Activated CD8-positive, alpha-beta memory T cell treated with anti-CD3 and anti-CD28 coated beads for 48 hours (primary cell): ENCODE data around the gene PPP2R5D.
A peak's percentile ranks its signal among the peaks of the same experiment; 100 is the strongest.
"Not testable (repeated sequence)": the region's sequence is repeated elsewhere in the genome, so short reads cannot be mapped to it uniquely, and the experiment has no call there.

Source experiments
- DNase-seq, 3 experiments: peaks; one replicate each; pipeline ENCODE4 v3.0.0-alpha.2; 2020; ENCODE audit warnings: low read depth in 2 of 3, low spot score in 2 of 3

The PPP2R5D gene

GRCh38 chr6:42984001-42984923, at the start of gene PPP2R5D:
Gene PPP2R5D, plus strand, starts transcription at chr6:42984570. Its CDS starts 108 bp downstream, at chr6:42984678.
- DNase-seq = peak; percentile 63 to 89 (median 84)

DNA sequence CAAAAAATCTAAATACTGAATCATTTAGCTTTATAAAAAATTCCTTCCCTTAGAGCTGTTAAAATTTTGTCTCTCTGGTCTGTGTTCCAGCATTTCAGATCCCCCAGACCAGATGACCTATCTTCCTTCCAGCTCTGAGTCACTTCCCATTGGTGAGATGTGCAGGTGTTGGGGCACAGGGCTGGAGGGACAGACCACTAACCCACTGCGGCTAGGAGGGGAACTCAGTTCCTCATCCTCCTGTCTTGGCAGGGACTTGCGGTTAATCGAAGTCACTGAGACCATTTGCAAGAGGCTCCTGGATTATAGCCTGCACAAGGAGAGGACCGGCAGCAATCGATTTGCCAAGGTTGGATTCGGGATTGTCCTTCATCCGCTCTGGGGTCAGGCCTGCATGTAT, 49.0 kb upstream of the PPP2R5D start:
- DNase-seq = no peak

DNA sequence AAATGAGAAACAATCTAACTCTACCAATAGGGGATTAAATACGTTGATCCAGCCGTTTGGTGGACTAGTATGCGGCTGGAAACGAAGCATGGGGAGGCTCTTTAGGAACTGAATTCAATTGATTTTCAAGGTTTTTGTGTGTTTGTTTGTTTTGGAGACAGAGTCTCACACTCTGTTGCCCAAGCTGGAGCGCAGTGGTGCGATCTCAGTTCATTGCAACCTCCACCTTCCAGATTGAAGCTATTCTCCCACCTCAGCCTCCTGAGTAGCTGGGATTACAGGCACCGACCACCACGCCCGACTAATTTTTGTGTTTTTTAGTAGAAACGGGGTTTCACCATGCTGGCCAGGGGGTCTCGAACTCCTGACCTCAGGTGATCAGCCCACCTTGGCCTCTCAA, 48.0 kb upstream of the PPP2R5D start:
- DNase-seq = no peak

DNA sequence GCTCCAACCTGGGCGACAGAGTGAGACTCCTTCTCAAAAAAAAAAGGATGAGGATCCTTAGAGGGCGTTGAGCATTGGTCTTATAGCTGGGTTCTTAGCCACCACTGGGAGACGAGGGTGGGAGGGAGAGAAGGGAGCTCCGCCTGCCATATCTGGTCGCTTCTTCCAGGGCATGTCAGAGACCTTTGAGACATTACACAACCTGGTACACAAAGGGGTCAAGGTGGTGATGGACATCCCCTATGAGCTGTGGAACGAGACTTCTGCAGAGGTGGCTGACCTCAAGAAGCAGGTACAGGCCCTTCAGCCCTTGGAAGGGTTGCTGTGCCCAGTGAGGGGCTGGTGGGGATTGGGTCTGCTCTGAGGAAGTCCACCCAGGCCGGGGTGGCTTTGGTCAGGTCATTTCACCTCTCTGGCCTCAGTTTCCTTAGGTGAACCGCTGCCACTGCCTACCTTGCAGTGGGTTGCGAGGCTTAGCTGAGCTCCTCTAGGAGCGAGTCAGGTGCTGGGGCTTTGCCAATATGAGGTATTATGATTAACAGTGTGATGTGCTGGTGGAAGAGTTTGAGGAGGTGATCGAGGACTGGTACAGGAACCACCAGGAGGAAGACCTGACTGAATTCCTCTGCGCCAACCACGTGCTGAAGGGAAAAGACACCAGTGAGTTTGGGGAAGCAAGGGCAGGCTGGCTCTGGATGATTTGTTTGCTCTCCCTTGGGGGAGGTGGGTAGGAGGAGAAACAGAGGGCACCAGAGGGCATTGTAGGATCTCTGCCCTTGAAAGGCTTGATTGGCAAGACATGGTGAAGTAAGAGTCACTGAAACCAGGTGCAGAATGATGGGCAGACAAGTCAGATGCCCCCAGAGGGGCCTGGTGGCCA, 46.6 kb upstream of the PPP2R5D start:
- no peak for DNase-seq

DNA sequence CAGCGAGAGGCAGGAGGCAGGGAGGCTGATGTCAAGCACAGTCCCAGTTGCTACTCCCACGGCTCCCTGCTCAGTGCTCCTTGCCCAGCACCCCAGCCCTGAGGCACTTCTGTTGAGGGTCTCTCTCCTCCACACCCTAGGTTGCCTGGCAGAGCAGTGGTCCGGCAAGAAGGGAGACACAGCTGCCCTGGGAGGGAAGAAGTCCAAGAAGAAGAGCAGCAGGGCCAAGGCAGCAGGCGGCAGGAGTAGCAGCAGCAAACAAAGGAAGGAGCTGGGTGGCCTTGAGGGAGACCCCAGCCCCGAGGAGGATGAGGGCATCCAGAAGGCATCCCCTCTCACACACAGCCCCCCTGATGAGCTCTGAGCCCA, 46.0 kb upstream of the PPP2R5D start:
- DNase-seq = no peak

- no peak for DNase-seq
Measured at GRCh38 chr6:42938987-42939809, 45.2 kb upstream of the PPP2R5D start.

GRCh38 chr6:42939810-42940167, 44.6 kb upstream of the PPP2R5D start:
- no peak for DNase-seq

DNA sequence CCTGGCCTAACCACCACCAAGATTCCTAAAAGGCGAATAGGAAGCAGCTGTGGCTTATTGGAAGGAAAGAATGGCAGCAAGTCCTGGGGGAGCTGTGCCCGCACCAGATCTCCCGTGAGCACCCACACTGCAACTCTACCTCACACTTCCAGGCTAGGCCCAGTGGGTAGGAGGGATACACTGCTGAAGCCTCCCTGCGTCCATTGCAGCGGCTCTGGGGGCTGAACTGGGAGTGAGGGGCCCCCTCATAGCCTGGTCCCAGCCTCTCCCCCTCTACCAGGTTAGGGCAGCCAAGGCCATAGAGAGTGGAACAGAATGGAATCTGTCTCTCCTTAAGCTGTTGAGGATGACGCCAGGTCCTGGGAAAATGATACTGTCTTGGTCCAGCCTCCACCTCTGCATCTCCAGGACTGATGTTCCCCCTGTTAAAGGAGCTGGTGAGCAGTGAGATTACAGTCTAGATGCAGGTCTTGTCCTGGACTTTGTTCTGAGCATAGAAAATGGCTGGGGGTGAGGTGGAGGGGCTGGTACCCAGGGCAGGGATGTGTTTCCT, 43.8 kb upstream of the PPP2R5D start:
- no peak for DNase-seq

DNA sequence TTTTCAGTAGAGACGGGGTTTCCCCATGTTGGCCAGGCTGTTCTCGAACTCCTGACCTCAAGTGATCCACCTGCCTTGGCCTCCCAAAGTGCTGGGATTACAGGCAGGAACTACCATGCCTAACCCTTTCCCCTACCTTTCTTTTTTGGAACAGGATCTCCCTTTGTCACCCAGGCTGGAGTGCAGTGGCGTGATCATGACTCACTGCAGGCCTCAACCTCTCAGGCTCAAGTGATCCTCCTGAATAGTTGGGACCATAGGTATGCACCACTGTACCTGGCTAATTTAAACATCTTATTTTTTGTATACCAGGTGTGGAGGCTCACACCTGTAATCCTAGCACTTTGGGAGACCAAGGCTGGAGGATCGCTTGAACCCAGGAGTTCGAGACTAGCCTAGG, 43.0 kb upstream of the PPP2R5D start:
- not testable (repeated sequence) for DNase-seq

DNA sequence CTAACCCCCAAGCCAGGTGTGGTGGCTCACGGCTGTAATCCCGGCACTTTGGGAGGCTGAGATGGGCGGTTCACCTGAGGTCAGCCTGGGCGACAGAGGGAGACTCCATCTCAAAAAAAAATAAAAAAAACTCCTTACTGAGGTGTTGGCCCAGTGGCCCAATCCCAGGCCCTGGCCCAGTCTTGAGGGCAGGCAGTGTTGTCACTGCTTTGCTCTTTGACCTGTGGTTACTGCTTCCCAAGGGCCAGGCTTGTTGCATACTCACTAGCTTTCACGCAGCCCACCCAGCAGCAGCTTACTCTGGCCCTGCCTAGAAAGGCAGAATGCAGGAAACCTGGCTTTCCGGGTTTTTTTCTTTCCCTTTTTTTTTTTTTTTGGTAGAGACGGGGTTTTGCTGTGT, 41.9 kb upstream of the PPP2R5D start:
- DNase-seq = no peak

DNA sequence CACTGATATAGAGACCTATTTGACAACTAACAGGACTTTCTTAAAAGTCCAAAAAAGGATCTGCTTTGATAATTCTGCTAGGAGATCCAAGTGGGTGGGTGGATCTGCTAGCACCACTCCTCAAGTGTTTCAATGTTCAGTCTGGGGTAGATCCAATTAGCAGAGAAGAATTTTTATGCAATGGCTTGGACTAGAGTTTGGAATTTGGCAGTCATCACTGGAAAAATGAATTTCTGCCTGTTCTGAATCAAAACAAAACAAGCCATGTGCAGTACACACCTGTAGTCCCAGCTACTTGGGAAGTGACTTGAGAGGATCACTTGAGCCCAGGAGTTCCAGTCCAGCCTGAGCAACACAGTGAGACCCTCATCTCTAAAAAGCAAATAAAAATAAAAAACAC, 36.4 kb upstream of the PPP2R5D start:
- DNase-seq = no peak

GRCh38 chr6:42952389-42952788, 32.0 kb upstream of the PPP2R5D start:
- no peak for DNase-seq

DNA sequence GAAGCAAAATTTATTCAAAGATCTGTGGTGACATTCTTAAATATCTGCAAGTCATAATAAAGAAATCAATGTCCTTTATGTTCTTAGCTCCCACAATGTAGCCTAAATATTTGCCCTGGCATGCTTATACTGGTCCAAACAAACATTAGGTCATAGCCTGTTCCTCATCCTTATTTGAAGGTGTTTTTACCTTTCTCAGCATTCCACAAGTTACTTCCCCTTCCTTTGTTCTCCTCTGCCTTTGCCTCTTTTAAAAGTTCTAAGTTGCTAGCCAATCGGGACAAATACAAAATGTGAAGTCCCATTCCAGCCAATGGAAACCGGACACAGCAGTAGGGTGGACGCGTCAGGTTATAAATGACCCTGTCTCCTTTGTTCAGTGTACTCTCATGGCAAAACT, 30.0 kb upstream of the PPP2R5D start:
- DNase-seq = not testable (repeated sequence)

DNA sequence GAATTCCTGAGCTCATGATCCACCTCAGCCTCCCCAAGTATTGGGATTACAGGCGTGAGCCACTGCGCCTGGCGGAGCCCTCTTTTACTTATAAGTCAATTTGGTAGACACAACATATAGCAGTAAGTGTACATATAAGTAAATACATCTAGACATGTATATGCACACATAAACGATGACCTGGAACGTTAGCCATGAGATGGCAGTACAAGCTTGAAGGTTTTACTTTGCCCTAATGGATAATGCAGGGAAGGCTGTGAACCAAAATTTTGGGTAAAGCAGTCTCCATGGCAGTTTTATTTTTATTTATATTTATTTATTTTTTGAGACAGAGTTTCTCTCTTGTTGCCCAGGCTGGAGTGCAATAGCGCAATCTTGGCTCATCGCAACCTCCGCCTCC, 26.2 kb upstream of the PPP2R5D start:
- no peak for DNase-seq

GRCh38 chr6:42959917-42960242, 24.5 kb upstream of the PPP2R5D start:
- no peak for DNase-seq

- no peak for DNase-seq
Measured at GRCh38 chr6:42960243-42961019, 23.9 kb upstream of the PPP2R5D start, which contains the start of gene GNMT. Gene GNMT, plus strand, starts transcription at chr6:42960754. Its CDS starts 14 bp downstream, at chr6:42960768.

GRCh38 chr6:42961020-42961470, 23.3 kb upstream of the PPP2R5D start:
- no peak for DNase-seq

- no peak for DNase-seq
Measured at GRCh38 chr6:42962096-42962495, 22.3 kb upstream of the PPP2R5D start.

- DNase-seq = no peak
Measured at GRCh38 chr6:42962502-42963178, 21.7 kb upstream of the PPP2R5D start.
